Activated CD8-positive, alpha-beta memory T cell treated with anti-CD3 and anti-CD28 coated beads, Interleukin-2, amount 50 U/mL, for 1 hour (primary cell): ENCODE measurements around the gene SEMA3A.
A peak's percentile ranks its signal among the peaks of the same experiment; 100 is the strongest.

Source experiments
- DNase-seq: peaks from one replicate; pipeline ENCODE4 v3.0.0-alpha.2; 2020; ENCODE audit errors: extremely low read depth

SEMA3A gene

DNA sequence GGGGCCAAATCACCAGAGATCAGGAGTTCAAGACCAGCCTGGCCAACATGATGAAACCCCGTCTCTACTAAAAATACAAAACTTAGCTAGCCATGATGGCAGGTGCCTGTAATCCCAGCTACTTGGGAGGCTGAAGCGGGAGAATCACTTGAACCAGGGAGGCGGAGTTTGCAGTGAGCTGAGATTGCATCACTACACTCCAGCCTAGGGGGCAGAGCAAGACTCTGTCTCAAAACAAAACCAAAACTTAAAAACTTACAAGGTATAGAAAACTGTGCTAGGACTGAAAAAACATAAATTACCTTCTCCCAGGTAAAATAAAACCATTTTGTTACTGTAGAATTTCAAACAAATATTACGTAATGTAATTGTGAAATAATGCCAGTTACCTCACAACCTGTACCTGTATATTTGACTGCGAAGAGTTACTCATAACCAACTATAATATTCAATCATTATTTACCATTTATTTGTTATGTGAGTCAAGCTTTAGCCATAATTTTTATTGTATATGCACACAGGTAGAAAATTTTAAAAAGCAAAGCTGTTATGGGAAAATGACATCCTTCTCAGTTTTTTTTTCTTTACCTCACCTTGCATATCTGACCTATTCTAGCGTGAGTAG lies 180.9 kb downstream of the SEMA3A start:
- no peak for DNase-seq

DNA sequence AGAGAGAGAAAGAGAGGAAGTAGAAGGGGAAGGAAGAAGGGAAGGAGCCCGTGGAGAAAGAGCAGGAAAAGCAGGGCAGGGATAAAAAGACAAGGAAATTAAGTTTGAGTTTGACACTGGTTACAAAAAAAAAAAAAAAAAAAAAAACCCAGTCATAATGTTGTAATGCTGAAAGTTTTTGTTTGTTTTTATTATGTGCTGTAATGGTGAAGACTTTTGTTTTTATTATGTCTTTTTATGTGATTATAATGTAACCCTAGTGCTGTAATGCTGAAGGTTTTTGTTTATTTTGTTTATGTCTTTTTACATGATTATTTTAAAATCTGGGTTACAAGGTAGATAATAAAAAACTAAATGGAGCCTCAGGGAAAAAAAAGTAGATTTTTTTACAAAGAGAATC lies 184.8 kb downstream of the SEMA3A start:
- DNase-seq: no peak

DNA sequence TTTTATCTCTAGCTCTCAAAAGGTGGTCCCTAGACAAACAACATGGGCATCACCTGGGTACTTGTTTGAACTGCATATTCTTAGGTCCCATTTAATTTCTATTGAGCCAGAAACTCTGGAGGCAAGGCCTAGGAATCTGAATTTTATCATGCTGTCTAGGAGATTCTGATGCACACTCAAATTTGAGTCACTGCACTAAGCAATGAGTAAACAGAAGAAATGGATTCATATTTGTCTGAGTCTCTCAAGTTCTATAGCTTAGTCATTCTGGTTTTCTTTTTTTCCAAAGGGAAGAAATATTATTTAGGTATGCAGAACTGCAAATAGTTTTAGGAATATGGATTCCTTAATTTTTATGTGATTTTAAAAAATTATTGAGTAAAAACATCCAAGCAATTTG lies 185.5 kb downstream of the SEMA3A start:
- DNase-seq: no peak

DNA sequence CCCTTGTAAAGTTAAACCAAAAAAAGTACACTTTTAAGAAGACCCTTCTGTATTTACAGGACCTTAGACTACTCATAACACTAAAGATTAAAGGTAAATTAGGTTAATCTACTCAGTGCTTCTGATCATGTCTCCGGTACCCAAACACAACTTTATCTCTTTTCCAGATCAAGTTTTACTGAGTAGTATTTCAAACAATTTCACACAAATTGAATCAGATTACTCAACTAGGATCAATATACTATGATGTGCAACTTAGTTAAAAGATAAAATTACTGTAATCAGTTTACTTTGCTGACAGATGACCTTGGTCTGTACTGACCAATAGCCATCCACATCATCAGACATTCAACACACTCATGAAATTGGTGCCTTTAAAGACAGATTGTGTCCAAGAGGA lies 191.4 kb downstream of the SEMA3A start:
- DNase-seq: no peak

DNA sequence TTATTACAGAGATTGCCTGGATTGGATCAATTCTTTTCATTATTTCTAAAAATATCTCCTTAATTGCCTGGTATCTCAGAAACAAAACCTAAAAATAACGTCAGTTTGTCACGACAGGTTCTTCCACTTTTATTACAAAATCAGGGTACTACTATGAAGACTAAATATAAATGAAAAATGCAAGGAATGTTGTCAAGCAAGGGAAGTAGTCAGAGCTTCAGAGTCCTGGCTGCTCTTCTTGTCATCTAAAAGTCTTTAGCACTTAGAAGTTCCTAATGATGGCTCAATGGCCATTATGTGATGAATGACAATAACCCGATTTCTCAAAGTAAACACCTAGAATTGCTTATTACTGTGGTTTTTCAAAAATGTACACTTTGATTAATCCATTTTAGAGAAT lies 192.2 kb downstream of the SEMA3A start:
- no peak for DNase-seq

DNA sequence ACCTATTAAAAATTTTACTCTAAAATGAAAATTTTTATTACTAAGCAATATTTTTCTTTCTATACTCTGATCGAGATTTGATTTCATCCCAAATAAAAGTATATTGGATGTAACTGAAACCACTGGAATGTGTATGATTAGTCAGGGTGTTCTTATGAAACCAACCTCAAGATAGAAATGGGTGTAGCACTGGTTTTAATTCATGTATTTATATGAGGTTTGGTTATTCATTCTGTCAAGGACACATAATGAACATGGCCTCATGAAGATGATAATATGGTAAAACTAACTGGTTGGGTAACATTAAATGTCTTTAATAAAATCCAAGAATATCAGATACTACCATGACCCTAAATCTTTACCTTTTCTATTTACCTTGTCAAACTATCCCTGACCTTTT lies 197.7 kb downstream of the SEMA3A start:
- no peak for DNase-seq

DNA sequence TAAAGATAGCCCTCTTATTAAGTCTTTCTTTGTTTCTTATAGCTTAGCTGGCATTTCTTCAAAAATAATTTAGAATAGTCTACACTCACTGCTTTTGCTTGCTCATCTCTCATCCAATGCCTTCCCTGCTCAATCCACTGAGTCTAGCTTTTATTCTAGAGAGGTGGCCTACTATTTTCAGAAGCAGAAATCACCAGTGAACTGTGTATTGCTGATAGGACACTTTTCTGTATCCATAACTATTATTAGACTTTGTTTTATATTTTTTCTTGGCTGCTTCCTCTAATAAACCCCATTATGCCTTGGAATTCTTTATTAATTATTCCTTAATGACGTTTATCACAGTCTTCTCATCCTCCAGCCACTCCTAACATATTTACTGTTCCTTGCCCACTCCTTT lies 206.8 kb downstream of the SEMA3A start:
- DNase-seq: no peak

DNA sequence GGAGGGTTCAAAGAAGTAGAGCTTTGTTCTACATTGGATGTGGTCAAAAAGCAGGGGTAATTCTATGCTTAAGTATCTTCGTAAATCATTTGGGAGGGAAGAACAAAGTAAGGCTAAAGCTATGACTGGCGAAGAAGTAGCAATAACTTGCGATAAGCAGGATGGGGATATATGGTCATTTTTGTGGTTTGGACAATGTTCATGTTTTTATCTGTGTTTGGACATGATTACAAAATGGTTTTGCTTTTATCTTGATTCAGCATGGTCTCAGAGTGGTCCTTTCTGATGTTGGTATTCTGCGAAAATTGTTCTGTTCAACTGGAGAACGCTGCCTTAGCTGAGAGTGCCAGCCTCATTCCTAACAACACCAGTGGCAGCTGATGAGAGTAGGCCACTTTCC lies 208.8 kb downstream of the SEMA3A start:
- no peak for DNase-seq

DNA sequence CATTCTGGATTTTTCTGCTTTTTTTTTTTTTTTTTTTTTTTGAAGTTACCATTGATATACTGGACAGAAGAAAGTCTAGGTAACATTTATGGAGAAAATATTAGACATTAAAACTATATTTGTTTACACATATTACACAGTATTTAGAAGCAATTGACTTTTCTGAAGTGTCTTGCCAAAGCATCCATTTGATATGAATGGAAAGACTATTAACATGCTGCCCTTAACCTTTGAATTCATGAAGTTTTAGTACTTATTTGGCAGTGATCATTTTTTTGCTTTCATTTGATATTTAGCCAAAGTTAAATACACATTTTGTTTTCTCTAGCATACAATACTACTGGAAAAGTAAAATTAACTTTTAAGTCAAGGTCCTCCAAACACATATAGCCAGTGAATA lies 210.0 kb downstream of the SEMA3A start:
- DNase-seq: no peak

DNA sequence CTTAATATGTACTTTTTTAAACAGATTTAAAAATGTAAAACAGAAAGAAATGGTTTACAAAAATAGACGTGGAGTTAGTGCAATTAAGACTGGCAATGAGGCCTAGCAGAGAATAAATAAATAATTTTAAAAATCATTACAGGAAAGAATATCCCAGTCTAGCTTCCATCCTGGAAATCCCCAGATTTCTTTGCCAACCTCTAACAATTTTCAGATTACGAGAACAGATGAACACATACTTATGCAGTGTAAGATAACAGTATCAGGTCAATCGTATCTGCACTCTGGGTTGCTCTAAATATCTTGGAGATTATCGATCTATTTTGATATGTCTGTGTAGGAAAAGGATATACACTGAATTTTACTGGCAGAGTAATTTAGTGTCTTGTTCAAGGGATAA lies 210.5 kb downstream of the SEMA3A start:
- no peak for DNase-seq

DNA sequence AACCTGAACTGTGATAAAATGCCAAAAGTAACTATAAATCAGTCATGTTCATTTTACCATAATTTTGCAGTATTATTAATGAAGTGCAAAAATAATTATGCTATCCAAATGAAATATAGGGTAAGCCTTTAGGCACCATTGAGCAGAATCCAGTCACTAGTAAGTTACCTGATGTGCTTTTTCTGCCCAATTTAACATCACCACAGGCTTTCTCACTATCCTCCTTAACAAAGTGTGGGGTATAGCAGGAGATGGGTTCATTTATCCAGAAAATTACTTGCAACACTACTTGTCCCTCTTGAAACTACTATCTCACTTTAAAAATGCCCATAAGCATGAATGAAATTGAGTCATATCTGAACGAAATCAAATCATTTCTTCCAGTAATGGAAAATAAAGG lies 211.0 kb downstream of the SEMA3A start:
- DNase-seq: no peak

DNA sequence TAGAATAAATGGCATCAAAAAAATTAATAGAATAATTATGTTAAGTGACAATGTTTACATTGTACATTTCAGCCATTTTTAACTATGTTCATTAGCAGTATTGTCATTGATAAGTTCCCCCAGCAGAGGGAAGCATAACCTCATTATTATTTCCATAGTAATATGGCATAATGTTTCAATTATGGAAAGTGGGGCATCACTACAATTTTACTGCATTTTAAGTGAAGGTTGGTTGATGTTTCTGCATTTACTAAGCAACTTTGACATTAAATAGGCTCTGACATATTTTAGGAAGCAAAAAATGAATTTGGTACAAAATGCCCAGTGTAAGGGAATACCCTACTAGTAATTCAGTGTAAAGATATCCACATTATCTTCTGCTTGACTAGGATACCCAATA lies 218.3 kb downstream of the SEMA3A start:
- no peak for DNase-seq

DNA sequence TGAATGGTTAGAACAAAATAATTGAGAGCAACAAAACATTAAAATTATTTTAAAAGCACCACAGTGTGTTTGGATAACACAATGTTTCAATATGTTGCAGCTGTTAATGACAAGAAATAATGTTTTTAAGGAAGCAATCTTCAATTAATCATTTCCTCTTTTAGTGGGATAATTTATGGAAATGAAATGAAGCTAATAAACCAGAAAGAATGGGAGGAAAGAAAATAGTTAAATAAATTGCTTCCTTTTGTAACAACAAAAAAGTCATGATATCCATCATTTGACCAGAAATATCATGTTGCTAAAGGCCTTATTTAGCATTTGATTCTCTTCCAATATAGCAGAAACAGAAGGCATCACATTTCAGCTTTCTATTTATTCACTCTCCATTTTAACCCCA lies 224.5 kb downstream of the SEMA3A start:
- no peak for DNase-seq

DNA sequence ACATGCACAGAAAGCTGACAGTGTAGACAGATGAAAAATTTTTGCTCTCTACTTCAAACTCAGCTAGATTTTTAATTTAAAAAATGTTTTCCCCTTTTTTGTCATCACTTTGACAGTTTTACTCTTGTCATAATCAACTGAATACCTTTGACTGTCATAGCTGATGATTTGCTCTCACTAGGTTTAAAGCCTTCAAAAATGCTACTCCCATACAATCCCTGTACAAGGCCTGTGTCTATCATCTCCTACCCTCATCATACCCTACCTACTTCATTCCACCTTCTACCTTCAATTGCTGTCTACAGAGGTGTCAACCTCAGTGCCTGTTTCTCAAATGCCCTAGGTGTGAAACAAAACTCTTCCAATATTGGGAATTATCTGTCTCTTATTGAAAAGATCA lies 230.3 kb downstream of the SEMA3A start:
- DNase-seq: no peak

DNA sequence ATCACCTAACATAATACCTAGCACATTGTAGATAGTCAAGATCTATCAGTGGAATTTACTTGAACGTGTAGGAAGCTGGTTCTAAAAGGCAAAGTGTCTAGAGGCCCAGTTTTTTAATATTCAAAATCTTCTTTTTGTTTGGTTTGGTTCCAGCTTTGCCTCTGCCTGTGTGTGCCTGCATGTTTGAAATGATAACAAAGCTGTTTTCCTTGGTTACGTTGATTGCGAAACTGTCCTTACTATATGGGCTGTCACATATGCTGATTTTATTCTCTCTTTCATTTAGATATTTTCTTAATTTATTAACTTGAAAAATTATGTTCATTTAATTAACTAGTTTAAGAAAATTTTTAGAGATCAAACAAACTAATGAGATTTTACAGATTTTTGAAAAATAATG lies 237.3 kb downstream of the SEMA3A start:
- DNase-seq: no peak

DNA sequence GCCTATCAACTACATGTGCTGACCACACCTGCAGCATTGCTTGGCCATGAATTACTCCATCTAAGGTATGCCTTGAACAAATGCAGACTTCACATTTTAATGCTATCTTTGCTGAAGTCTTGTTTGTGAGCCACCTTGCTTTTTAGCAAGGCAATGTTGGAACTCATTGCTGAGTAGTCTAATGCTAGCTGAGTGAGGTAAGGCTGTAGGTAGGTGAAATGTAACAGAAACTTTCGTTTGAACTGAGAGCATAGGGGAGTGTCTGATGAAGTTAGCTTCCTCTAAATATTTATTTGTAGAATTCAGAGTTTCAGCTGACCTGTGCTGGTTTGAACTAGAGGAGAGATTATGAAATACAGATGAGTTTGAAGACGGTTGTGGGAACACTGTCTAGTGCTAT lies 238.5 kb downstream of the SEMA3A start:
- DNase-seq: no peak

DNA sequence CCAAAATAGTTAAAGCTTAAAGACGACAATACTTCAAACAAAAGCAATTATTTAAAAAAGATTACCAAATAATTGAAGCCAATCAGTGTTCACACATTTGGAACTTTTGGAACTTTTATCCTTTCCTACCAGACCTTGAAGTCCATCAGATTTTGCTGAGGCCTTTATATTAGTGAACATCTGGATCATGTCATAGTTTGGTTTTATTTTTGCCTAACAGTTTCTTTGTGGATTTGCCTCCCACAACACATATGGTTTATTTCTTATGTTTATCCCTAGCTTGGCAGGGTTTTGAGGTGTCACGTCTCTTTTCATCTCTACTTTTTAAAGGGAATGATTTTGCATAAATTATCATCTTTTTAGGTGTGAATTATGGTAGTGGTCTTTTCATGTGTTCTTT lies 242.4 kb downstream of the SEMA3A start:
- DNase-seq: no peak

DNA sequence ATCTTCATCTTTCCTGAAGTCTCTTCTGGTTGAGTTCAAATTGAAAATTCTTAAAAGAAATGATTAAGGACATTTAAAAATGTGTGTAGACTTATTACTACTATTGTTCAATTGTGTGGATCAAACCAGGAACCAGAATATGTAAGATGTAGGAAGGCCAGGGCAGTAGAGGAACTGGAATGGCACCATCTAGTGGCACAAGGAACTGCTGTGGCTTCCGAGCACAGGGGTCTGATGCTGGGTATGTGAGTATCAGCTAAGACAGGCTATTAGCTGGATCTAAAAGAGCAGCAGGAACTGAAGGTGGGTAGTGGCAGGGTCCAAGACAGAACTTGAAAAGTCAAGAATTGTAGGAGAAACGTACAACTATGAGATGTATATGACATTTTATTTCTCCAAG lies 247.3 kb downstream of the SEMA3A start:
- no peak for DNase-seq

DNA sequence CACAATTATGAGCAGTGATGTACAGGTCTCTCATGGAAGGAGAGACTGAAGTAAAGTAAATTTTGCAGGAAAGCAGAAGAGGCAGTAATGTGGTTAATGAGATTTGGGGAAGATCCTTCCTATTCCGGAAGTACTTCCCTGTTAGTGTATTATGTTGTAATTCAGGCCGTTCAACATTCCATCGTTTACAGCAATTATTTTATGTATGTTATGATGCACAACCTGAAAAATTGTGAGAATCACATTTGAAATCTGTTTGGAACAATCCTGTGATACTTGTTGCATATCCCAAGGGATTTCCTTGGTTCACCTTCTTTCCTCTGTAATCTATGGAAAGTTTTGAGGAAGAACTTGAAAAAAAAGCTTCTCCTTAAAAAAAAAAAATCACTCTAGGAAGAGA lies 247.8 kb downstream of the SEMA3A start:
- DNase-seq: no peak

DNA sequence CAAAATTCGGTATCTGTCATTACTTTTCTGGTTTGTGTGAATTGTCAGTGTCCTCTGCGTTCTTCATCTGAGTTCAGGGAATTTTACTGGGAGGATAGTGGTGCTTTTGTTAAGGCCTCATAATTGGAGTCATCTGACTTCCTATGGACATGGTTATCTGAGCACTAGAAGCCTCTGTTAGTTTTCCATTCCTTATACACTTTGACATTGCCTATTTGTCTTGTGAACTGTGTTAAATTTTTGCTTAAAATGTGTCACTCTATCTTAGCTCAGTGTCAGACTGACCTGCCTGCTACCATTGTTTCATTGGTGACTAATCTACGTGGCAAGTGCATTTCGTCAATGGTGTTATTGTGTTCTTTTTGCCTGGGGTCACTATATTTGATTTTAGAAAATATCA lies 253.3 kb downstream of the SEMA3A start:
- no peak for DNase-seq

DNA sequence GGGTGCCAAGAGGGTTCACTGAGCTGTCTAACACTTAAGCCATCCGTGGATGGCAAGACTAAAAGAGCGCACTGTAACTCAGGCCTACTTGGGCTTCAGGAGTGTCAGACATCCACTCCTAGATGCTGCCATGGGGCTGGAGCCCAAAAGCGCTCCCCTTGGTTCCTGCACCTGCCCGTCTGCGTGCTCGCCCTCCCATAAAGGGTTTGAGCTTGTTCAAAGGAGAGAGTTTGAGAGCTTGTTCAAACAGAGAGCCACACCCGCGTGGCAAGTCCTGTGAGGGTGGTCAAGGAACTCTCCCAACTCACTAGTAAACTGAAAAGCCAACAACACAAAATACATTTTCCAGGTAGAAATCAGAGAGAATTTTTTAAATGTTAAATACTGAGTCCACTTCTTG lies 256.7 kb downstream of the SEMA3A start:
- no peak for DNase-seq

DNA sequence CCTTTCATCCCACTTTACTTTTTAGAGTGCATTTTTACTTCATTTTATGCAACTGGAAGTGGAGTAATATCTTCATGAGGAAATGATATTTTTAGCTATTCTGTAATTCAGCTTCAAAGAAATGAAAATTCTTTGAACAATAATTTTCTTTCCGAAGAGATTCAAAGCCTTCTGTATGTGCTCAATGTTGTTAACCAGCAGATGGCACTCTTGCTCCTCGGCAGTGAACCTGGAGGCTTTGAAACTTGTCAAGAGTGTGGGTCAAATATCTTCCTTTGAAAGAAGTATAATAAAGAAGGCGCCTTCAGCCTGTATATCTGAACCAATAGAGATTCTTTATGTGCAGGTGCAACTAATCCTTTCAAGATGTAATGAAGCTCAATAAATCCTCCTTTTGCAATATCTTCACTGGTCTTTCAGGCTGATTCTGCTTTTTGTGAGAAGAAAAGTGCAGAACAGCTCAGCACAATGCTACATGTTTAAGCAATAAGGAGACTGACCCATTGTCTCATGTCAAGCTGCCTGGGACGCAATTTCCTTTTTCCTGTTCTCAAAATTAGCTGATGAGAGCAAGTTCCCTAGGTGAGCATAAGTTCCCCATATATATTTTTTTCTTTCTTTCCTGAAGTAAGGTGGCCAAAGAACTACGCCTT lies 258.4 kb downstream of the SEMA3A start:
- peak; percentile 4 for DNase-seq

DNA sequence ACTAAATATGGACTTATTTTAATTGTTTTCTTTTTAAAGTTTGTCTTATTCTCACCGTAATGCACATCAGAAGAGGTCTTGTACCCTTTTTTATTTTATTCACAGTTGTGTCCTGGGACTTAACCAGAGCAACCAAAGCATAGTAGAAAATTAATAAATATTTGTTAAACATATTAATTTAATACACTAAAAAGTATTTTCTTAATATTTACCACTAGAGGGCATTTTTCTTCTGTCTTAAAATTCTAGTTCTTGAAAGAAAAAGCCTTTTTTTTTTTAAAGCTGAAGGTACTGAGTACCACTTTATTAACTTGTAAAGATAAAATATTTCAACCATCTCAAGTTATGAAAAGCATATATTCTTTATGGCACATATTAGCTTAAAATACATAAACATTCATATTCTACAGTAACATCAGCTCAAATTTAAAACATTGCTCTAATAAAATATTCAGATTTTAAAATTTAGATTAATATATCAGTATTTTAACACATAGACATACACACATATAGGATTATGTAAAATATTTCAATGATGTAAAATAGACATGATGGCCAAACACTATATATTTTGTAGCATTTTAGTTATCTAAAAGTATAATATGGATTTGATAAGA lies 260.4 kb downstream of the SEMA3A start:
- no peak for DNase-seq

DNA sequence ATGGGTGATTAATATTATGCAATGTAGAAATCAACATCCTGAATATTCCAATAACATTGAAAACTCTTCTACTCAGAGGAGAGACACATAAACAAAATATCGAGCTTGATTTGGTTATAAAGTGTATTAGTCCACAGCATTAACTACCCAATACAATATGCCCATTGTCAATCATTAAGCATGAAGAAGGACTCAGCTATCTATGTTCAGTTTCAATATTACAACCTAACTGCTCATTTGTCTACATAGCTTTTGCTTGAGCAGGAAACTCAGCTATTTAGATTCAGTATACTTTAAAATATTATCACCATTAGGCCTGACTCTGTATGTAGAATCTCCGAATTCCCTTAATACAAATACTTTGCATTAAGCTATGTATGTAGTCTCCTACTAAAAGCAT lies 262.6 kb downstream of the SEMA3A start:
- no peak for DNase-seq
